Glutamatergic neuron (in vitro differentiated cells): ENCODE results near the gene IFT27. TPM values are rescaled to one million over a fixed set of nuclear protein-coding genes. Genes with fewer than 3 reads are reported as not detected.

ENCODE experiments used
- DNase-seq: peaks from one replicate; pipeline ENCODE4 v3.0.0; 2022
- H3K27ac Mint-ChIP-seq: one replicate; pipeline ENCODE4 v1.8.0; 2020; ENCODE audit warnings: mild to moderate bottlenecking, mixed read lengths, inconsistent platforms; ENCODE audit not compliant: unreplicated experiment
- H3K27me3 Mint-ChIP-seq: one replicate; pipeline ENCODE4 v1.8.0; 2020; ENCODE audit warnings: mild to moderate bottlenecking, moderate library complexity, mixed read lengths, inconsistent platforms; ENCODE audit not compliant: unreplicated experiment
- H3K36me3 Mint-ChIP-seq: one replicate; pipeline ENCODE4 v1.8.0; 2020; ENCODE audit warnings: mild to moderate bottlenecking, mixed read lengths, inconsistent platforms; ENCODE audit not compliant: unreplicated experiment
- H3K4me1 Mint-ChIP-seq: one replicate; pipeline ENCODE4 v1.8.0; 2020; ENCODE audit warnings: mild to moderate bottlenecking, low read depth, mixed read lengths, inconsistent platforms; ENCODE audit not compliant: unreplicated experiment
- H3K4me3 Mint-ChIP-seq: one replicate; pipeline ENCODE4 v1.8.0; 2020; ENCODE audit warnings: mild to moderate bottlenecking, mixed read lengths, inconsistent platforms; ENCODE audit not compliant: unreplicated experiment
- H3K9me3 Mint-ChIP-seq: one replicate; pipeline ENCODE4 v1.8.0; 2020; ENCODE audit warnings: mild to moderate bottlenecking, moderate library complexity, mixed read lengths, inconsistent platforms; ENCODE audit not compliant: unreplicated experiment
- CTCF ChIP-seq: fragments of 200-600 bp; sonication (generic); IDR thresholded peaks from one replicate; pipeline ENCODE4 v1.5.0; 2021; ENCODE audit not compliant: partially characterized antibody, unreplicated experiment
- total RNA-seq: library from RNA; stranded (reverse); fragmentation: NEBNext Ultra II Directional; extraction: Animal tissue kit (Norgen Biotek cat#: 25700); gene quantifications from one replicate; pipeline ENCODE4 v1.2.1, GENCODE V29; 2021; ENCODE audit not compliant: unreplicated experiment

IFT27 gene
- total RNA-seq, 1 donor from 2014 or later, result 54.2 TPM

- H3K4me3 Mint-ChIP-seq, result no peak overlapping the region
- H3K36me3 Mint-ChIP-seq, result peaks cover 4% of the 10 kb centered on the region
- DNase-seq, result no peak
- peaks cover 9% of the 10 kb centered on the region for H3K9me3 Mint-ChIP-seq
- H3K27me3 Mint-ChIP-seq, result peaks cover 7% of the 10 kb centered on the region
- no peak for TF ChIP-seq CTCF
- peaks cover 14% of the 10 kb centered on the region for H3K4me1 Mint-ChIP-seq
- H3K27ac Mint-ChIP-seq, result no peak overlapping the region
Observed at GRCh38 chr22:36744413-36744765, 31.5 kb downstream of the IFT27 start.

DNA sequence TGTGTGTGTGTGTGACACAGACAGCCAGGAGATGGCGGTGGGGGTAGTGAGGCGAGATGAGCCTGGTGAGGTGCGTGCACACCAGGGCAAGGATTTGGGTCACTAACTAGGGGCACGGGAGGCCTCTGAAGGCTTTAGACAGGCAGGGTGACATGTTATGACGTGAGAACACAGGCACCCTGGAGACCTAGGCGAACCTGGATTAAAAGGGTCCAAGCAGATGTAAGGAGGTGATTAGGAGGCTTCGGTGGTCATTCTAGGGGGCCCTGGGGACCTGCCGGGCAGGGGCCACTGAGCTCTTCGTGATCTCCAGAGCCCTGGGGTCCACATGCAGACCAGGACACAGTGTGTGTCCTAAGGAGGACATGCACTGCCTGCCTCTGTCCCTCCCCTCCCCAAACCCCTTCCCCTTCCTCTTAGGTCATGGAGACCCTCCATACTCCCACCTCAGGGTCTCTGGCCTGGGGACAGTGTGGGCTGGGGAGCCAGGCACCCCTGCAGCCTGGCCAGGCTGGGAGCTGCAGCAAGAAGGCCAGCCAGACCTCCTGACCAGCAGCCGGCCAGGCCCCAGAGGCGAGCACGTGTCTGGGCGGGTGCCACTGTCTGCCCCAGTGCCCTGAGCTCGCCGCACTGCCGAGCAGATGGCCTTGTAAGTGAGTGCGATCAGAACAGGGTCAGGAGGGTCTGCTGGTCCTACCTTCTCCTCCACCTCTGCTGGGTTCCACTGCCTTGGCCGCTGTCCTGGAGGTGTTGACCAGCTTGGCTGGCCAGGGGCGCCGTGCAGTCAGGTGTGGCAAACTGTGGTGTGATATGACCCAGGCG is 32.1 kb downstream of the IFT27 start:
- H3K4me1 Mint-ChIP-seq, result peaks cover 16% of the 10 kb centered on the region
- peaks cover 8% of the 10 kb centered on the region for H3K36me3 Mint-ChIP-seq
- peaks cover 9% of the 10 kb centered on the region for H3K9me3 Mint-ChIP-seq
- H3K4me3 Mint-ChIP-seq, result peak overlapping the region; percentile 54
- no peak for TF ChIP-seq CTCF
- peak overlapping the region; percentile 75 for H3K27ac Mint-ChIP-seq
- DNase-seq, result no peak
- peaks cover 8% of the 10 kb centered on the region for H3K27me3 Mint-ChIP-seq

DNA sequence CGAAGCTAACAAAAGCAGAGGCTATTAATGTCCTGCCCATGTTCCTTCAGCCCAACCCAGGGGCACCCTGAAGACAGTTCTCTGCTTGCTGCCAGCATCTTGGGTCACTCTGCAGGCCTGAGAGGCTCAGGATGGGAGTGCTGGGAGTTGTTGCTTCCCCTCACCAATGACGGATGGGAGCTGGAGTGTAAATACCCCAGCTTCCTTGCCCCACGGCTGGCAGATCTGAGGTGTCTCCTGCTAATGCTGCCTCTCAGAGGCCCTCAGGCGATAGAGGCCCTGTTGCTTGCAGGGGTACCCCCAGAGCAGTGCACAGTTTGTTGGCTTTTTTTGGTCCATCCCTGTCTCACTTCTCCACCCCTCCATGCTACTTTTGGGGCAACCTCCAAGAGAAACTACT is 32.9 kb downstream of the IFT27 start:
- peak overlapping the region; percentile 54 for H3K4me3 Mint-ChIP-seq
- H3K27me3 Mint-ChIP-seq, result peaks cover 10% of the 10 kb centered on the region
- DNase-seq, result no peak
- no peak for TF ChIP-seq CTCF
- H3K4me1 Mint-ChIP-seq, result peaks cover 13% of the 10 kb centered on the region
- H3K9me3 Mint-ChIP-seq, result peaks cover 11% of the 10 kb centered on the region
- H3K27ac Mint-ChIP-seq, result no peak overlapping the region
- peaks cover 8% of the 10 kb centered on the region for H3K36me3 Mint-ChIP-seq

DNA sequence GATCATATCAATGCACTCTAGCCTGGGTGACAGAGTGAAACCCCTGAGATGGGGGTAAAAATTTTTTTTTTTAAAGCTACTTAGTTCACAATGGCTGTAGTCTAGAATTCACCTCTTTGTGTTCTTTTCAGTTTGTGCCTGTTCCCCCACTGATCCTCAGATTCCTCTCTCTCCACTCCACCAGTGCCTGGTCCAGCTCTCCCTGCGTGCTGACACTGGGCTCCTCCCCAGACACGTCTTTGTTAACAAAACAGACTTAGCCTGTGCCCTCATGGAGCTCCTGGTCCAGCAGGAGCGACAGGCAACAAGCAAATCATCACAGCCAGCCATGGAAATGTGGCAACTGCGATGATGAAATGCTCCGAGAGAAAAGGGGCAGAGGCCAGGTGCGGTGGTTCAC is 34.0 kb downstream of the IFT27 start:
- no peak overlapping the region for H3K4me3 Mint-ChIP-seq
- peaks cover 13% of the 10 kb centered on the region for H3K27me3 Mint-ChIP-seq
- no peak for DNase-seq
- peaks cover 11% of the 10 kb centered on the region for H3K9me3 Mint-ChIP-seq
- peaks cover 15% of the 10 kb centered on the region for H3K4me1 Mint-ChIP-seq
- no peak for TF ChIP-seq CTCF
- H3K27ac Mint-ChIP-seq, result no peak overlapping the region
- H3K36me3 Mint-ChIP-seq, result peaks cover 8% of the 10 kb centered on the region

- peaks cover 14% of the 10 kb centered on the region for H3K4me1 Mint-ChIP-seq
- no peak for TF ChIP-seq CTCF
- H3K4me3 Mint-ChIP-seq, result no peak overlapping the region
- peaks cover 16% of the 10 kb centered on the region for H3K27me3 Mint-ChIP-seq
- DNase-seq, result peak; percentile 48
- no peak overlapping the region for H3K27ac Mint-ChIP-seq
- H3K9me3 Mint-ChIP-seq, result peaks cover 13% of the 10 kb centered on the region
- peaks cover 8% of the 10 kb centered on the region for H3K36me3 Mint-ChIP-seq
Observed at GRCh38 chr22:36741204-36741793, 34.6 kb downstream of the IFT27 start.
